K562 (cell line): ENCODE data around the gene LCN12. TPM values are rescaled to one million over a fixed set of nuclear protein-coding genes. Genes with fewer than 3 reads are reported as not detected.

ENCODE experiments used
- BDP1 ChIP-seq: IDR thresholded peaks from 3 replicates; pipeline ENCODE4 v1.6.1; 2011; ENCODE audit not compliant: insufficient read length, insufficient read depth
- CREB3L1 ChIP-seq: fragments of 450-650 bp; IDR thresholded peaks from 2 replicates; pipeline ENCODE4 v1.6.1; 2014; ENCODE audit warnings: low read depth, mild to moderate bottlenecking, moderate library complexity, borderline replicate concordance
- ID3 ChIP-seq, 2 experiments: fragments of 250-450 bp in 1 of 2; fragments of 450-650 bp in 1 of 2; sonication (Bioruptor Pico) in 1 of 2; IDR thresholded peaks; 2 replicates each; pipeline versions ENCODE4 v1.6.1 to v1.8.0; 2016 to 2021; ENCODE audit warnings: mild to moderate bottlenecking in 2 of 2, moderate library complexity in 2 of 2, missing compliant biosample characterization in 1 of 2, missing genetic modification characterization in 1 of 2
- MAX ChIP-seq: sonication (generic); formaldehyde crosslinking; IDR thresholded peaks from 2 replicates; pipeline ENCODE4 v1.9.0; 2022; ENCODE audit warnings: mild to moderate bottlenecking, missing genetic modification reagents
- MYC ChIP-seq, 2 experiments: fragments of 250-450 bp in 1 of 2; sonication (Bioruptor Pico) in 1 of 2; IDR thresholded peaks; 2 replicates each; pipeline versions ENCODE4 v1.5.1 to v1.6.1; 2012 to 2021; ENCODE audit warnings: low read depth in 2 of 2, borderline replicate concordance in 1 of 2, improper control_type of control experiment in 1 of 2, low read length in 1 of 2, mild to moderate bottlenecking in 1 of 2, moderate library complexity in 1 of 2
- ZBTB43 ChIP-seq: sonication (generic); formaldehyde crosslinking; IDR thresholded peaks from 2 replicates; pipeline ENCODE4 v1.8.0; 2023; ENCODE audit warnings: mild to moderate bottlenecking, missing genetic modification reagents
- polyA plus RNA-seq, 8 experiments: library from polyadenylated mRNA; depleted of rRNA in 4 of 8; stranded (reverse) in 5 of 8; unstranded in 3 of 8; fragments of >200 nt; fragmentation: Nextera tagmentation in 2 of 8; fragmentation: Illumina TruSeq in 1 of 8; extraction: Ambion mirVana in 2 of 8; extraction: Trizol in 1 of 8; gene quantifications; 2 replicates each; pipeline versions ENCODE4 v1.2.1 to v1.2.3, GENCODE V29; 2011 to 2014; ENCODE audit warnings: inconsistent platforms in 1 of 8, missing spikeins in 1 of 8
- total RNA-seq, 7 experiments: library from RNA; depleted of rRNA in 6 of 7; stranded (reverse); fragments of >200 nt in 6 of 7; fragmentation: Illumina TruSeq in 2 of 7; extraction: Trizol in 2 of 7; gene quantifications; 2 replicates each; pipeline versions ENCODE4 v1.2.1 to v1.2.3, GENCODE V29; 2011 to 2021; ENCODE audit warnings: low replicate concordance in 1 of 7

Gene LCN12
- total and polyA plus RNA-seq, 9 of the 15 experiments (the other 6 are each of a cell fraction or from before 2014, with no cell fraction given) = 0.05 TPM; not detected in 8

GRCh38 chr9:136975644-136976043 lies 23.6 kb downstream of the LCN12 start (continued):
- no peak for TF ChIP-seq ZBTB43 (CRISPR knock-in tag)
- TF ChIP-seq BDP1 = no peak
- TF ChIP-seq CREB3L1 = no peak
- no peak for TF ChIP-seq ID3 (CRISPR knock-in tag; IDR thresholded peaks at IDR 0.05)
- no peak for TF ChIP-seq ID3 (tag; IDR thresholded peaks at IDR 0.05)
- peak; percentile 56; the same call in 1 of the 2 replicates for TF ChIP-seq MAX (CRISPR knock-in tag)
- TF ChIP-seq MYC (IDR thresholded peaks at IDR 0.05; ENCODE audit: low read depth, low read length) = peak; percentile 74
- no peak for TF ChIP-seq MYC (CRISPR knock-in tag; IDR thresholded peaks at IDR 0.05; ENCODE audit: borderline replicate concordance, low read depth)
